Fibroblast of lung (primary cell): ENCODE data around the gene FBXO41. TPM values are rescaled to one million over a fixed set of nuclear protein-coding genes. Genes with fewer than 3 reads are reported as not detected.

Experiments used
- DNase-seq, 2 donors: peaks; one replicate each; pipeline versions ENCODE4 v3.0.0 to v3.0.0-alpha.2; 2010; ENCODE audit warnings: low read depth in 2 of 2
- H2AFZ ChIP-seq: 2 replicates; pipeline ENCODE4 v1.5.1; 2012; ENCODE audit warnings: low read length, control low read depth, inconsistent platforms
- H3K27ac ChIP-seq: 2 replicates; pipeline ENCODE4 v1.5.1; 2011; ENCODE audit warnings: low read length, control low read depth; ENCODE audit not compliant: insufficient read depth
- H3K27me3 ChIP-seq: 2 replicates; pipeline ENCODE4 v1.5.1; 2011; ENCODE audit warnings: mild to moderate bottlenecking, low read length; ENCODE audit not compliant: control insufficient read depth, insufficient read depth
- H3K36me3 ChIP-seq: 2 replicates; pipeline ENCODE4 v1.5.1; 2011; ENCODE audit warnings: low read length; ENCODE audit not compliant: control insufficient read depth, insufficient read depth
- H3K4me1 ChIP-seq: 2 replicates; pipeline ENCODE4 v1.5.1; 2011; ENCODE audit warnings: low read length; ENCODE audit not compliant: control insufficient read depth, insufficient read depth; ENCODE audit errors: extremely low read depth
- H3K4me2 ChIP-seq: 2 replicates; pipeline ENCODE4 v1.5.1; 2011; ENCODE audit warnings: low read length, control low read depth; ENCODE audit not compliant: insufficient read depth; ENCODE audit errors: extremely low read depth
- H3K4me3 ChIP-seq, 4 experiments: fragments of 200-600 bp in 1 of 4; sonication (generic) in 1 of 4; replicated peaks in 1 of 4; 2 replicates each; pipeline ENCODE4 v1.5.1; 2011 to 2016; ENCODE audit warnings: low read length in 4 of 4, low read depth in 3 of 4, mild to moderate bottlenecking in 3 of 4, control low read depth in 2 of 4, inconsistent platforms in 1 of 4, mixed read lengths in 1 of 4; ENCODE audit not compliant: insufficient read depth in 1 of 4; ENCODE audit errors: control extremely low read depth in 1 of 4
- H3K79me2 ChIP-seq: 2 replicates; pipeline ENCODE4 v1.5.1; 2012; ENCODE audit warnings: mild to moderate bottlenecking, low read length, inconsistent platforms; ENCODE audit not compliant: control insufficient read depth, insufficient read depth
- H3K9ac ChIP-seq: 2 replicates; pipeline ENCODE4 v1.5.1; 2011; ENCODE audit warnings: mild to moderate bottlenecking, low read length, control low read depth; ENCODE audit not compliant: insufficient read depth
- H3K9me3 ChIP-seq: 2 replicates; pipeline ENCODE4 v1.5.1; 2012; ENCODE audit warnings: low read depth, low read length; ENCODE audit not compliant: control insufficient read depth, insufficient read depth
- H4K20me1 ChIP-seq: 2 replicates; pipeline ENCODE4 v1.5.1; 2011; ENCODE audit warnings: low read length; ENCODE audit not compliant: control insufficient read depth, insufficient read depth; ENCODE audit errors: extremely low read depth
- CTCF ChIP-seq, 2 donors: IDR thresholded peaks in 1 of 2; conservative IDR thresholded peaks in 1 of 2; 1 replicate in 1 of 2; 2 replicates in 1 of 2; pipeline ENCODE4 v1.5.1; 2011 to 2012; ENCODE audit warnings: low read length in 2 of 2, control low read depth in 1 of 2, inconsistent platforms in 1 of 2, low read depth in 1 of 2, mild to moderate bottlenecking in 1 of 2
- EZH2 ChIP-seq: IDR thresholded peaks from 2 replicates; pipeline ENCODE4 v1.5.1; 2012; ENCODE audit warnings: low read length, control low read depth, mild to moderate bottlenecking; ENCODE audit errors: missing control alignments
- polyA plus RNA-seq, 2 donors: library from polyadenylated mRNA; depleted of rRNA in 1 of 2; stranded (reverse) in 1 of 2; unstranded in 1 of 2; fragments of >200 nt; gene quantifications; 2 replicates each; pipeline ENCODE4 v1.2.1, GENCODE V29; 2011 to 2012; ENCODE audit warnings: missing spikeins in 1 of 2
- total RNA-seq: library from RNA; depleted of rRNA; stranded (reverse); fragments of >200 nt; gene quantifications from 2 replicates; pipeline ENCODE4 v1.2.1, GENCODE V29; 2014

Gene FBXO41
- total and polyA plus RNA-seq, 2 donors (not counting 1 experiment from before 2014, with no cell fraction given) = 0.51 to 1.2 TPM

GRCh38 chr2:73324126-73324725 lies 39.9 kb upstream of the FBXO41 start:
- Histone ChIP-seq H3K79me2 (no peaks in the 10 kb centered on the region), H3K36me3 (no peaks in the 10 kb centered on the region), H3K27me3 (peaks cover 15% of the 10 kb centered on the region), H3K9me3 (no peaks in the 10 kb centered on the region), H3K27ac (no peak overlapping the region), H4K20me1 (no peaks in the 10 kb centered on the region), H3K9ac (no peak overlapping the region), H3K4me3 (no peak overlapping the region), H3K4me1 (no peaks in the 10 kb centered on the region), H3K4me2 (no peak overlapping the region), H2AFZ (no peak overlapping the region)
- no peak for DNase-seq
- no peak for TF ChIP-seq EZH2
- no peak for TF ChIP-seq CTCF (conservative IDR thresholded peaks at IDR 0.05 in 1 of 2, IDR thresholded peaks at IDR 0.05 in 1 of 2; ENCODE audit: low read depth in 1 of 2, low read length in 2 of 2)

DNA sequence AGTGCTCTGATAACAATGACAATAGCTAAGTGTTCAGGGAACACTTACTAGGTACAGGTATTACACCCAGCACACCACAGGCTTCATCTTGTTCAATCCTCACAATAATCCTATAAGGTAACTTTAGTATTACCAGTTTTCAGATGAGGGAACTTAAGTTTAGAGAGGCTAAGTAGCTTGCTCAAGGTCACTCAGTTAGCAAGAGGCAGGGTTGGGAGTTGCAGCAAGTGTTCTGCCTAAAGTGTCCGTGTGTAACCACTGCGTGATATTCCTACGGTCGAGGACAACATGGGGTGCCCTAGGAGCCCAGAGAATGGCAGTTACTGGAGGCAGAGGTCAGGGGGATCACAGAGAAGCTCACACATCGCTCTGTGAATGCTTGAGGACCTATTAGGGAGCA lies 39.3 kb upstream of the FBXO41 start:
- no peak for DNase-seq
- H3K4me2 ChIP-seq = no peak overlapping the region
- no peaks in the 10 kb centered on the region for H4K20me1 ChIP-seq
- no peaks in the 10 kb centered on the region for H3K79me2 ChIP-seq
- no peak overlapping the region for H3K27ac ChIP-seq
- no peaks in the 10 kb centered on the region for H3K9me3 ChIP-seq
- no peak overlapping the region for H3K9ac ChIP-seq
- TF ChIP-seq CTCF (conservative IDR thresholded peaks at IDR 0.05 in 1 of 2, IDR thresholded peaks at IDR 0.05 in 1 of 2; ENCODE audit: low read depth in 1 of 2, low read length in 2 of 2) = no peak
- TF ChIP-seq EZH2 = no peak
- no peaks in the 10 kb centered on the region for H3K4me1 ChIP-seq
- no peak overlapping the region for H2AFZ ChIP-seq
- H3K27me3 ChIP-seq = peaks cover 15% of the 10 kb centered on the region
- H3K36me3 ChIP-seq = no peaks in the 10 kb centered on the region
- no peak overlapping the region for H3K4me3 ChIP-seq

- no peaks in the 10 kb centered on the region for H3K4me1 ChIP-seq
These were observed 30.2 kb upstream of the FBXO41 start for GRCh38 chr2:73314441-73314840.

More at GRCh38 chr2:73314441-73314840, 30.2 kb upstream of the FBXO41 start:
- no peak overlapping the region for H2AFZ ChIP-seq
- H3K27me3 ChIP-seq = peaks cover 7% of the 10 kb centered on the region
- no peaks in the 10 kb centered on the region for H3K9me3 ChIP-seq
- no peaks in the 10 kb centered on the region for H3K79me2 ChIP-seq
- DNase-seq = no peak
- no peak overlapping the region for H3K4me2 ChIP-seq
- H3K27ac ChIP-seq = no peak overlapping the region
- H3K4me3 ChIP-seq = no peak overlapping the region
- TF ChIP-seq EZH2 = no peak
- no peak for TF ChIP-seq CTCF (conservative IDR thresholded peaks at IDR 0.05 in 1 of 2, IDR thresholded peaks at IDR 0.05 in 1 of 2; ENCODE audit: low read depth in 1 of 2, low read length in 2 of 2)
- H4K20me1 ChIP-seq = no peaks in the 10 kb centered on the region
- H3K9ac ChIP-seq = no peak overlapping the region
- no peaks in the 10 kb centered on the region for H3K36me3 ChIP-seq
